GM18951 (cell line): ENCODE measurements around the gene CNN2.
A peak's percentile ranks its signal among the peaks of the same experiment; 100 is the strongest.

ENCODE experiments used
- POLR2A ChIP-seq: IDR thresholded peaks from 4 replicates; pipeline ENCODE4 v1.6.1; 2011; ENCODE audit warnings: mild to moderate bottlenecking; ENCODE audit not compliant: insufficient read length, insufficient read depth; ENCODE audit errors: extremely low read depth
- in situ Hi-C: fragments of 300-500 bp; cut with MboI; formaldehyde crosslinking; loops from one replicate; pipeline ENCODE4 v1.12.0; 2022; ENCODE audit warnings: low sequenced_read_pairs, mixed read lengths, inconsistent platforms; ENCODE audit not compliant: unreplicated experiment

Gene CNN2

GRCh38 chr19:1025960-1026782 lies at the start of gene CNN2:
CNN2 (plus strand) TSS chr19:1026608; CDS start chr19:1026662, 54 bp downstream.
- in situ Hi-C loops: no loop called here
- TF ChIP-seq POLR2A: peak; percentile 87

GRCh38 chr19:977058-977464 lies 49.3 kb upstream of the CNN2 start:
- TF ChIP-seq POLR2A: no peak
- in situ Hi-C loops: loop anchor here (25.0 kb wide), 1 partner anchor 215 kb away; the partner anchor contains the start of gene MISP

GRCh38 chr19:979318-979741 lies 47.1 kb upstream of the CNN2 start:
- no peak for TF ChIP-seq POLR2A
- in situ Hi-C loops: loop anchor here (25.0 kb wide), 1 partner anchor 217 kb away; the partner anchor contains the start of gene MISP

- in situ Hi-C loops: loop anchor here (5.0 to 25.0 kb wide), 3 partner anchors 58 to 218 kb away; partner anchors contain the start of gene MISP
- no peak for TF ChIP-seq POLR2A
These were observed 46.0 kb upstream of the CNN2 start for GRCh38 chr19:980133-980998.

- in situ Hi-C loops: loop anchor here (5.0 to 25.0 kb wide), 3 partner anchors 60 to 220 kb away; partner anchors contain the start of gene MISP
- TF ChIP-seq POLR2A: peak; percentile 33
These were observed 43.7 kb upstream of the CNN2 start for GRCh38 chr19:982567-983170.

GRCh38 chr19:984165-984967 lies 42.0 kb upstream of the CNN2 start, which contains the start of gene WDR18:
WDR18 (plus strand) TSS chr19:984345; CDS start chr19:984354, 9 bp downstream.
- in situ Hi-C loops: loop anchor here (5.0 to 25.0 kb wide), 3 partner anchors 62 to 222 kb away; partner anchors contain the start of gene MISP
- peak; percentile 76 for TF ChIP-seq POLR2A

GRCh38 chr19:986083-986482 lies 40.3 kb upstream of the CNN2 start:
- TF ChIP-seq POLR2A: no peak
- in situ Hi-C loops: loop anchor here (10.0 to 25.0 kb wide), 2 partner anchors 121 to 224 kb away; partner anchors contain the start of gene MISP

GRCh38 chr19:988081-988480 lies 38.3 kb upstream of the CNN2 start:
- no peak for TF ChIP-seq POLR2A
- in situ Hi-C loops: loop anchor here (10.0 to 25.0 kb wide), 2 partner anchors 123 to 226 kb away; partner anchors contain the start of gene MISP

- in situ Hi-C loops: loop anchor here (10.0 to 25.0 kb wide), 2 partner anchors 124 to 226 kb away; partner anchors contain the start of gene MISP
- no peak for TF ChIP-seq POLR2A
These were observed 37.9 kb upstream of the CNN2 start for GRCh38 chr19:988510-988909.

GRCh38 chr19:989381-990081 lies 36.9 kb upstream of the CNN2 start:
- TF ChIP-seq POLR2A: no peak
- in situ Hi-C loops: loop anchor here (10.0 to 25.0 kb wide), 2 partner anchors 125 to 227 kb away; partner anchors contain the start of gene MISP

- in situ Hi-C loops: loop anchor here (25.0 kb wide), 1 partner anchor 228 kb away; the partner anchor contains the start of gene MISP
- TF ChIP-seq POLR2A: no peak
These were observed 36.3 kb upstream of the CNN2 start for GRCh38 chr19:990119-990571.

- no peak for TF ChIP-seq POLR2A
- in situ Hi-C loops: loop anchor here (25.0 kb wide), 1 partner anchor 228 kb away; the partner anchor contains the start of gene MISP
These were observed 35.7 kb upstream of the CNN2 start for GRCh38 chr19:990746-991145.
